ENCODE results near the gene SCAMP2. TPM values are rescaled to one million over a fixed set of nuclear protein-coding genes. Genes with fewer than 3 reads are reported as not detected.

SCAMP2 gene
- total RNA-seq, 1 experiment from 2014 or later = 50.2 TPM

DNA sequence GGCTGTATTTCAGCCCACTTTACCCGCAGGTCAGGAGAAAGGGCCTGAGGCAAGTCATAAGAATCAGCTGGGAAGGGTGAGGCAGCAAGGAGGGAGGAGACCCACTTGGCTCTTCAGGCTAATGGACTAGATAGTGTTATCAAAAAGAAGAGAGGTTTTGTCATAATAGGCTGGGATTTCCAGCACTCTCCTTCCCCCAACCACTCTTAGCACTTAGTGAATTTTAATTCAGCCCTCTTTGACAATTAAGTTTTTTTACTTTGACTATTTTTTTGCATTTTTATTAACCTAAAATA is 17.4 kb upstream of the SCAMP2 start:
- Histone ChIP-seq H4K20me1 (ENCODE audit: control insufficient read depth, insufficient read depth, insufficient read length) (no peaks in the 10 kb centered on the region), H2BK15ac (ENCODE audit: low read depth, low read length) (no peak overlapping the region), H3K9ac (ENCODE audit: extremely low read depth, insufficient read length, low read length) (peak overlapping the region; percentile 56), H3K79me2 (ENCODE audit: insufficient read depth, low read length) (no peaks in the 10 kb centered on the region), H3K9me3 (ENCODE audit: control insufficient read depth, low read depth, low read length) (no peaks in the 10 kb centered on the region), H2BK20ac (ENCODE audit: low read depth, low read length, poor library complexity, severe bottlenecking) (no peak overlapping the region), H3K18ac (ENCODE audit: insufficient read length, low read depth, low read length) (no peak overlapping the region), H3K56ac (ENCODE audit: insufficient read length, low read depth, low read length) (no peak overlapping the region), H3K27ac (ENCODE audit: insufficient read length, low read depth, low read length) (no peak overlapping the region), H3K79me1 (ENCODE audit: insufficient read depth, low read depth, low read length, poor library complexity, severe bottlenecking) (no peaks in the 10 kb centered on the region), H3T11ph (ENCODE audit: low read length) (no peak overlapping the region), H2BK5ac (ENCODE audit: insufficient read length, low read length) (no peak overlapping the region), H3K23ac (ENCODE audit: insufficient read length, low read depth, low read length) (no peak overlapping the region), H3K23me2 (ENCODE audit: insufficient read length, low read depth, low read length, poor library complexity, severe bottlenecking) (peaks cover 11% of the 10 kb centered on the region), H3K27me3 (ENCODE audit: insufficient read depth, low read length) (no peaks in the 10 kb centered on the region), H2BK120ac (ENCODE audit: low read depth, low read length, poor library complexity, severe bottlenecking) (no peak overlapping the region), H4K5ac (ENCODE audit: insufficient read length, low read depth, low read length) (no peak overlapping the region), H3K14ac (ENCODE audit: insufficient read depth, low read length) (no peak overlapping the region), H2AK5ac (ENCODE audit: insufficient read length, low read length) (no peak overlapping the region), H3K4me1 (ENCODE audit: insufficient read depth, low read length) (no peaks in the 10 kb centered on the region), H2BK12ac (ENCODE audit: insufficient read length, low read depth, low read length) (no peak overlapping the region), H4K91ac (ENCODE audit: insufficient read length, low read depth, low read length) (no peak overlapping the region), H3K4ac (ENCODE audit: low read depth, low read length) (no peak overlapping the region), H3K4me2 (ENCODE audit: insufficient read depth, insufficient read length, low read length) (peak overlapping the region; percentile 69), H4K8ac (replicated peaks; ENCODE audit: insufficient read length, low read depth, low read length) (no peak overlapping the region), H2AFZ (ENCODE audit: low read length) (no peak overlapping the region)
- DNase-seq = no peak
- peak overlapping the region; percentile 86 to 90 for H3K4me3 Mint-ChIP-seq
- H3K36me3 Mint-ChIP-seq (ENCODE audit: insufficient read depth in 1 of 3, low read depth in 3 of 3) = peaks cover 15 to 34% (median 29%) of the 10 kb centered on the region in 3 experiments; a peak in 6 of 7 replicates
- no CpG with 5 or more reads among the region's 1 CpG for WGBS (ENCODE audit: extremely low coverage, insufficient read length, low lambda C conversion rate)
- H3K27ac Mint-ChIP-seq = peak overlapping the region in 2 of 3 experiments; percentile 94 to 96; a peak in 1 of 7 replicates
- TF ChIP-seq, protein P1, sequence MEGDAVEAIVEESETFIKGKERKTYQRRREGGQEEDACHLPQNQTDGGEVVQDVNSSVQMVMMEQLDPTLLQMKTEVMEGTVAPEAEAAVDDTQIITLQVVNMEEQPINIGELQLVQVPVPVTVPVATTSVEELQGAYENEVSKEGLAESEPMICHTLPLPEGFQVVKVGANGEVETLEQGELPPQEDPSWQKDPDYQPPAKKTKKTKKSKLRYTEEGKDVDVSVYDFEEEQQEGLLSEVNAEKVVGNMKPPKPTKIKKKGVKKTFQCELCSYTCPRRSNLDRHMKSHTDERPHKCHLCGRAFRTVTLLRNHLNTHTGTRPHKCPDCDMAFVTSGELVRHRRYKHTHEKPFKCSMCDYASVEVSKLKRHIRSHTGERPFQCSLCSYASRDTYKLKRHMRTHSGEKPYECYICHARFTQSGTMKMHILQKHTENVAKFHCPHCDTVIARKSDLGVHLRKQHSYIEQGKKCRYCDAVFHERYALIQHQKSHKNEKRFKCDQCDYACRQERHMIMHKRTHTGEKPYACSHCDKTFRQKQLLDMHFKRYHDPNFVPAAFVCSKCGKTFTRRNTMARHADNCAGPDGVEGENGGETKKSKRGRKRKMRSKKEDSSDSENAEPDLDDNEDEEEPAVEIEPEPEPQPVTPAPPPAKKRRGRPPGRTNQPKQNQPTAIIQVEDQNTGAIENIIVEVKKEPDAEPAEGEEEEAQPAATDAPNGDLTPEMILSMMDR (conservative IDR thresholded peaks at IDR 0.05) = no peak
- peaks cover 19 to 25% of the 10 kb centered on the region in 2 experiments for H3K4me1 Mint-ChIP-seq
- H3K27me3 Mint-ChIP-seq (ENCODE audit: low read depth) = no peaks in the 10 kb centered on the region
- no peaks in the 10 kb centered on the region; a peak in 1 of 5 replicates for H3K9me3 Mint-ChIP-seq
